Dedifferentiated amniotic fluid mesenchymal stem cell (primary cell): ENCODE measurements around the gene LAMA3.

Experiments used
- DNase-seq: peaks from one replicate; pipeline ENCODE4 v3.0.0-alpha.2; 2016; ENCODE audit errors: extremely low spot score

The LAMA3 gene

GRCh38 chr18:23879544-23879943, 190.3 kb downstream of the LAMA3 start:
- no peak for DNase-seq

DNA sequence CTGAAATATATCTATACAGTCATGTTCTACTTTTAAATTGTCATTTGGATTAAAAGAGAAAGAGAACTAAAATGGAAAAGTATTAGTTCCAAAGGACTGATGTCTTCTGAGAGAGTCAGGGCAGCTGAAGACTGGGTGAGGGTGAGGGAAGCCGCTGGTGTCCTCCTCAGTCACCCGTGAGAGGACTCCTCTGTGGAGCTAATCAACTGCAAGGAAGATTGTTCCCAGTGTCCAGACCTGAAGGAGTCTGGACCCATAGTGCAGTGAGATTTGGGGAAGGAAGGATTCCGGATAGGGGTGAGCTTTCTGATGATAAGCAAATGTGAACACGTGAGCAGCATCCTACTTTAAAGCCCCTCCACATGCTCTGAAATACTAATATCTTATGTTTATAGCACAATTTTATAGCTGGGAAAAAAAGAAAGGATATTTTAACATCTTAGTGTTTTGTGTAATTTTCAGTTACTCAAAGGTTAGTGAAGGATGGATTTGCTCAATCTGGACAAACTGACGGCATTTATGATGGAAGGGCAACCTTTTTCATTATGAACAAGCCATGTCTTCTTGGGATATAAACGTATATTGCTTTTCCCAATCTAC, 190.8 kb downstream of the LAMA3 start:
- no peak for DNase-seq

GRCh38 chr18:23880931-23881617, 191.8 kb downstream of the LAMA3 start:
- DNase-seq: no peak

DNA sequence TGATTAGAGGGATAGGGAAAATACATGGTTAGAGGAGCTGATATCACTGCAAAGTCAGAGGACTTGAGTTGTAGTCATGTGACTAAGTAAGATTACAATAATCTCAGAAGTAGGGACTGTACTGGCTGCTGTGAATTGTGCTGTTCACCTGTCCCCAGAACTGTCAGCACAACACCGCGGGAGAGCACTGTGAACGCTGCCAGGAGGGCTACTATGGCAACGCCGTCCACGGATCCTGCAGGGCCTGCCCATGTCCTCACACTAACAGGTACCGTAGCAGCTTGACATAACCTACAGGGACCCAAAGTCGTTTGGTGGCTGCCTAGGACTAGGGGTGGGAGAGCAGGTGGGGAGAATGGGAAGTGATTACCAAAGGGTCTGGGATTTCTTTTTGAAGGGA, 192.5 kb downstream of the LAMA3 start:
- DNase-seq: no peak

DNA sequence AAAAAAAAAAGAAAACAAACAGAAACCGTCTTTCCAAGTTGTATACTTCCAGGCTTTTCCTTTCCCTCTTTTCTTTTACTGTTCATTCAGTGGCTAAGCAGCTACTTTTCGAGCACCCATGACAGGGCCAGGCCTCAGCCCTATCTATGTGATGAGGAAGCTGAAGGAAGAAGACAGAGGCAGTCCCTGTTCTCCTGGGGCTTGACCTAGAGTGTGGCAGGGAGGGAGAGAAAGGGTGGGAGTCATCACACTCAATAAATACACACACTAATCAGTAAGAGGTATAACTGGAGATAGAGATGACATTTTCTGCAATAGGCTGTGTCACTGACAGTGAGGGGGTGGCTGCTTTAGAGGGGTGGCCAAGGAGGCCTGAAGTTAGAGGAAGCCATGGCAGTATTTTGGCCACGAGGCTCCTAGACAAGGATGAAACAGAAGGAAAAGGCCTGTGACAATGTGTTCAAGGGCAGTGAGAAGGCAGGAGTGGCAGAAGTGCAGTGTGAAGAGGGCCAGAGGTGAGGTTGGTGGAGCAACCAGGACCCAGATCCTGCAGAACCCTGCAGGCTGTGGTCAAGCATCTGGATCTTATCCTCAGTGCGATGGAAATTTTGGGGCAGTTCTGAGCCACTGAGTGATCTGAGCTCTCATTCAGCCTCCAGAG, 193.5 kb downstream of the LAMA3 start:
- DNase-seq: no peak

DNA sequence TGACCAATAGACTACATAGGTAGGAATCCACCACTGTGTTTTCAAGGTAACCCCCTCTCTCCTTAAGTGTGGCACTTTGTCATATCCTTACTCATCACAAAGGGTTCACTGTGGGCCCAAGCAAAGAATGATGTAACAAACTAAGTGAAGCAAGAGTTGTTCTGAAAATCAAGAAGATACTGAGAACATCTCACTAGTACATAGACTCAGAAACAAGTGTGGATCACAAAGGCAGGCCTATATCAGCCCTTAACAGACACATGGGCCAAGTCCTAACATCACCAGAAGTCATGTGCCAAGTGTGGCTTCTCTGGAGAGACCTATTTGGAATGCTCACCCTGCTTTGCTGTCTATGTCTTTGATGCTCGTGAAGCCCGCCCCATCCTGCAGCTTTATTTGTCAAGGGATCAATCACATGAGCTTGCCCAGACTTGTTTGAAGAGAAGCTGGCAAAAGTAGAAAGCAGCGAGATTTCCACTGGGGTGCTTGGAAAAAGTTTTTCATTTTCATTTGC, 194.1 kb downstream of the LAMA3 start:
- DNase-seq: no peak

DNA sequence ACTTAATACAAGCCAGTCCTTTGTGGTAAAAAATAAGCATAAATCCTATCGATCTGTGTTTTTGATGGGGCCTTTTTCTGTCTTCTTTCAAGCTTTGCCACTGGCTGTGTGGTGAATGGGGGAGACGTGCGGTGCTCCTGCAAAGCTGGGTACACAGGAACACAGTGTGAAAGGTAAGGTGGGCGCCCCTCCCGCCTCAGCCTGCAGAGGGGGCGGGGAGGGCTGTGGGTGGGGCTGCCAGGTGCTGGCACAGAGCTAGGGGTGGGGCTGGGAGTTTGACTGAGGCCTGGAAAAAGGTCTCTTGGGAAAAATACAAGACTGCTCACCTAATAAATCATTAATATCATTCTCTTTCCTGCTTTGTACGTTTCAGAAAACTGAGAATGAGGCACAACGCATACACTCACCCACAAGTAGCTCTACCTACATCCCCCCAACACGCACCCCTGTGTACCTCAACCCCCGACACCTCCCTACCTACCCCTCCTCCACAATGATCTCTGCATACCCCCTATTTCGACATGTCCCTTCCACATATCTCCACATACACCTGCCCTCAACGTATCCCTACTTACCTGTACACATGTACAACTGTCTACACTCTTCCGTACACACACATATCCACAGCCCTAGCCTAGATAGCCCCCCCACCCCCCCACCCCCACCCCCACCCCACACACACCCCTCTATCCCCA, 195.6 kb downstream of the LAMA3 start:
- no peak for DNase-seq

DNA sequence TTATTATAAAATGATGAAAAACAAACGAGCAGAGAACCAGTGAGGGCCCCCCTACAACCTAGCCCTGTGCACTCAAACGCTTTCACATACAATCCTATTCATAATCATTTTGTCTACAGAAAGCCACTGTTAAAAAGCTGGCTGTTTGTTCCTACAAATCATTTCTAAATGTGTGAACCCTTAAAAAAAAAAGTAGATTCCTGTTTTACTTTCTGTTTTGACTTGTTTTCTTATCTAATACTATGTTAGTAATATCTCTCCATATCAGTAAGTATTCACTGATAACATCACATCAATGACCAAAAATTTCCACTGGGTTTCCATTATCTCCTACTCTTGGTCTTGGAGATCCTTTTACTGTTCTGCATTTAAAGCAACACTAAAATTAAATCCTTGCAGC, 196.5 kb downstream of the LAMA3 start:
- DNase-seq: no peak

DNA sequence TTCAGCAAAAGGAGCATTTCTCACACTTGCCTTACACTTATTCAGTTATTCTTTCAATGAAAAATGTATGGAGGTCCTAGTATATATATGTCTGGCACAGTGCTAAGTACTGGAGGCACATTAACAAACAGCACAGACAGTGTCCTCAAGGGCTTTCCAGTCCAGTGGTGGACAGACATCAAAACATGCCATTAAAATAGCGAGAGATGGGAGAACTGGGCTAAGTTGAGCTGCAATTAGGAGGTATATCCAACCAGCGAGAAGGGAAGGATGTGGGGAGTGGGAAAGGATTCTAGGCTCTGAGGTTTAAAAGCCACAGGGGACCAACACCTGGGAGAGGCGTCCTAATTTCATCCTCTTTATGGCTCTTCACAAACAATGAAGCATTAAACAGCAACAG, 197.8 kb downstream of the LAMA3 start:
- no peak for DNase-seq

DNA sequence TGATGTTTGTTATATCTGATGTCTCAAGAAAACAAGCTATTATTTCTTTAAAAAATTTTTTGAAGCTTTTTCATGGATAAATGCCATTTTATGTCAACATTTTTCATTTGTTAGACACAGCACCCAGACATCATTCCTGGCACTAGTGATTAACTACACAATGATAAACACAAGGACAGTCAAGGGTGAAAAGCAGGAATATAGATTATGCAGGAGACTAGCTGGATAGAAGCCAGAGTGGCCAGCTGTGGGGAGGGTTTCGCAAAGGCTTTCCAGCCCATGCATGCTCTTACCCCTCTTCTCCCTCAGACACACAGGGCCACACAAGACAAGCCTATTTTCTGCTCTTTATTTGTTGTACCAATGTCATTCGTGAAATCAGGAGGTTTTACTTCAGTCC, 198.2 kb downstream of the LAMA3 start:
- DNase-seq: no peak

- DNase-seq: no peak
Measured at GRCh38 chr18:23888881-23889280, 199.6 kb downstream of the LAMA3 start.

GRCh38 chr18:23889907-23890306, 200.7 kb downstream of the LAMA3 start:
- DNase-seq: no peak

GRCh38 chr18:23890589-23890988, 201.3 kb downstream of the LAMA3 start:
- peak; percentile 27 for DNase-seq

DNA sequence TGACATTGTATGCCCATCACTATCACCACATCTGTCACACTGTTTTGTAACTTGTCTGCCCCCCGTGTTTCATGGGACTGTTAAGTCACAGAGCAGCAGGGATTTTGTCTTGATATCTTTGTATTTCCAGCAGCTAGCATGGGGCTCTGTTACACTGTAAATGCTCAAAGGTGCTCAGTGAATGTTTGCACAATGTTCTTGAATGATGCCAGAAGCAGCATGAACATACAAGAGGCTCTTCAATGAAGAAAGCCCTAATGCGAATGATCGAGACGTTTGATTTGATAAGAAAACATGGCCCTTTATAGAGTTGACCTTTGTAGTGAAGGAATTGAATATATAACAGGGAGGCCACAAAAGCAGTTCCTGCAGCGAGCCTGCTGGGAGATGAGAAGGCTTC, 204.4 kb downstream of the LAMA3 start:
- no peak for DNase-seq

GRCh38 chr18:23894661-23895175, 205.5 kb downstream of the LAMA3 start:
- no peak for DNase-seq

DNA sequence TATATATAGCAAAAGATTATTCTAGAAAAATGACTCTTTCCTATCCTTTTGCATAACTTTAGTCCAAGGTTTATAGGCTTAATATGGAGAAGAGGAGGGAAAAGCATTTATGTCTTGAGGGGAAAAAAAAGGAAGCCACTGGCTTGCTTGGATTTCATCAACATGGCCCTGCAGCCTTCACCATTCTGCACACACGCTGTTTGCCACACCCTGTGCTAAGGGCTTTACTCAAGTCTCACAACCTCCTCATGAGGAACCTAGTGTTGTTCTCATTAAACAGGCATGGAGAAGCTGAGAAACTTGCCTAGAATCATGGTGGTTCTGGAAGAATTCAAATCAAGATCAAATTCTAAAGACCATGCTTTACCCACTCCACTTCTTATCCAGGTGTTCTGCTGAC, 208.0 kb downstream of the LAMA3 start:
- DNase-seq: no peak

GRCh38 chr18:23897733-23898132, 208.5 kb downstream of the LAMA3 start:
- no peak for DNase-seq

- no peak for DNase-seq
Measured at GRCh38 chr18:23900994-23901393, 211.7 kb downstream of the LAMA3 start.

- DNase-seq: no peak
Measured at GRCh38 chr18:23902396-23902795, 213.1 kb downstream of the LAMA3 start.

DNA sequence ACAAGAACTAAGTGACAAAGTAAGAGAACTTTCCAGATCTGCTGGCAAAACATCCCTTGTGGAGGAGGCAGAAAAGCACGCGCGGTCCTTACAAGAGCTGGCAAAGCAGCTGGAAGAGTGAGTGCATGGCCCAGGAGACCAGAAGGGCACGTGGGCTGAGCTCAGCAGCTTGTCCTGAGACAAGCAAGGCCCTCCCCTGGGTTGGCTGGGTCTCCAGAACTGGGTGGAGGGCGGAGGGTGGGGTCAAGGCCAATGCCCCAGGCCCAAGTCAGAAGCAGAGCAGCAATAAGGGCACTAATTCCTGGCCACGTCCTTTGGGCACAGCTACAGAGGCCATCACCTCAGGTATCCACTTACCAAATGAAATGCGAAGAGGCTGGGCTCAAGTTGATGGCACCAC, 214.7 kb downstream of the LAMA3 start:
- no peak for DNase-seq

DNA sequence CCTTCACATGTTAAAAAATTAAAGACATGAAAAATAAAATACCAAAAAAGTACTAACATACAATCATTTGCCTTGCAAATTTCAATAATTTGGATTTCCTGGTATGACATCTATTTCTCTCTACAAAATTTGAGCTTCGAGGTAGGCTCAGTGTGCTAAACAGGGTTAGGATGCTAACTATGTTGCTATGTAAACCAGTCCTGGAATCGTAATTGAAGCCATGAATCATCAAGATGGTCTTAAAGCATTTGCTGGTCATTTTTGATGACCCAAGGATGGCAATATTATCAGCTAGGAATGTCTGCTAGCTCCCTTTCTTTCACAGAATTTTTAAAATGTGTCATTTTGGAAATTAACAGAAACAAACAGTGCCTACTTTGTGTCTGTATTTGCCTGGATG, 217.4 kb downstream of the LAMA3 start:
- no peak for DNase-seq

DNA sequence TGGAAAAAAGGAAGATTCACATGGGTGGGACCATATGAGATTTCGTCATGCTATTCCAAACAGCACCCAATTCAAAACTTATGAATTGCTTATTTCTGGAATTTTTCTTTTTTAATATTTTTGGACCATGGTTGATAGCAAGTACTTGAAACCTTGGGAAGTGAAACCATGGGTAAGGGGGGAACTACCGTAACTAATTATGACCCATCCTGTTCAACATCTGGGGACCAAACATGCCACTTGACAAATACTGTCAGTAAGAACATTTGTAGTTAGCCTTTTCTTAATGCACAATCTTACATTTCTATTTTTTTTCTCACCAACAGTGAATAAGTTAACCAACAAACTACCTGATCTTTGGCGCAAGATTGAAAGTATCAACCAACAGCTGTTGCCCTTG, 219.6 kb downstream of the LAMA3 start:
- no peak for DNase-seq
